BE2C (cell line): ENCODE measurements around the gene SMTN.
"Not testable (repeated sequence)": the region's sequence is repeated elsewhere in the genome, so short reads cannot be mapped to it uniquely, and the experiment has no call there.

ENCODE experiments used
- DNase-seq: peaks from one replicate; pipeline ENCODE4 v3.0.0-alpha.2; 2020
- H3K27me3 ChIP-seq: fragments of 250-450 bp; sonication (Bioruptor Pico); 2 replicates; pipeline ENCODE4 v1.5.1; 2020; ENCODE audit warnings: mild to moderate bottlenecking
- H3K36me3 ChIP-seq: fragments of 250-450 bp; sonication (Bioruptor Pico); 2 replicates; pipeline ENCODE4 v1.5.1; 2020; ENCODE audit warnings: mild to moderate bottlenecking
- H3K4me1 ChIP-seq: fragments of 250-450 bp; sonication (Bioruptor Pico); 2 replicates; pipeline ENCODE4 v1.5.1; 2020
- H3K4me3 ChIP-seq: 2 replicates; pipeline ENCODE4 v1.5.1; 2011; ENCODE audit warnings: low read depth, low read length
- H3K9me3 ChIP-seq: fragments of 250-450 bp; sonication (Bioruptor Pico); 2 replicates; pipeline ENCODE4 v1.5.1; 2020
- CTCF ChIP-seq: IDR thresholded peaks from 2 replicates; pipeline ENCODE4 v1.5.1; 2012; ENCODE audit warnings: mild to moderate bottlenecking, low read depth, low read length

The SMTN gene

GRCh38 chr22:31093086-31093850, 12.2 kb downstream of the SMTN start:
- Histone ChIP-seq H3K4me3 (no peak overlapping the region), H3K9me3 (no peaks in the 10 kb centered on the region), H3K27me3 (no peaks in the 10 kb centered on the region), H3K4me1 (no peaks in the 10 kb centered on the region), H3K36me3 (no peaks in the 10 kb centered on the region)
- no peak for DNase-seq
- TF ChIP-seq CTCF, result no peak

GRCh38 chr22:31094021-31094551, 13.0 kb downstream of the SMTN start:
- Histone ChIP-seq H3K36me3 (no peaks in the 10 kb centered on the region), H3K4me1 (no peaks in the 10 kb centered on the region), H3K4me3 (no peak overlapping the region), H3K27me3 (no peaks in the 10 kb centered on the region), H3K9me3 (no peaks in the 10 kb centered on the region)
- DNase-seq, result no peak
- TF ChIP-seq CTCF, result no peak

GRCh38 chr22:31094741-31095140, 13.6 kb downstream of the SMTN start:
- Histone ChIP-seq H3K36me3 (no peaks in the 10 kb centered on the region), H3K4me3 (no peak overlapping the region), H3K9me3 (no peaks in the 10 kb centered on the region), H3K4me1 (no peaks in the 10 kb centered on the region), H3K27me3 (no peaks in the 10 kb centered on the region)
- TF ChIP-seq CTCF, result no peak
- no peak for DNase-seq

- TF ChIP-seq CTCF, result no peak
- no peaks in the 10 kb centered on the region for H3K4me1 ChIP-seq
- H3K4me3 ChIP-seq, result no peak overlapping the region
- no peak for DNase-seq
- H3K36me3 ChIP-seq, result no peaks in the 10 kb centered on the region
- no peaks in the 10 kb centered on the region for H3K9me3 ChIP-seq
- H3K27me3 ChIP-seq, result no peaks in the 10 kb centered on the region
Observed at GRCh38 chr22:31095637-31096249, 14.6 kb downstream of the SMTN start.

- Histone ChIP-seq H3K36me3 (no peaks in the 10 kb centered on the region), H3K9me3 (no peaks in the 10 kb centered on the region)
Observed at GRCh38 chr22:31096657-31097279, 15.7 kb downstream of the SMTN start.

GRCh38 chr22:31097539-31097938, 16.4 kb downstream of the SMTN start:
- H3K27me3 ChIP-seq, H3K4me1 ChIP-seq, H3K36me3 ChIP-seq, H3K9me3 ChIP-seq, DNase-seq, H3K4me3 ChIP-seq: not testable (repeated sequence)

More at GRCh38 chr22:31096657-31097279, 15.7 kb downstream of the SMTN start:
- TF ChIP-seq CTCF, result no peak
- Histone ChIP-seq H3K27me3 (no peaks in the 10 kb centered on the region), H3K4me3 (no peak overlapping the region), H3K4me1 (no peaks in the 10 kb centered on the region)
- DNase-seq, result no peak
